ENCODE results near the gene UBA6.

Gene UBA6

GRCh38 chr4:67614186-67614585 lies 86.8 kb downstream of the UBA6 start:
- no peaks in the 10 kb centered on the region for H3K4me1 ChIP-seq
- H3K27me3 ChIP-seq, result no peaks in the 10 kb centered on the region
- H3K27ac ChIP-seq, result no peak overlapping the region
- H3K4me3 ChIP-seq, result no peak overlapping the region
- peaks cover 8 to 21% (median 20%) of the 10 kb centered on the region in 3 donors for H3K36me3 ChIP-seq
- intact Hi-C loops (cut with DNase I; ENCODE audit: low total_unique reads), result no loop called here
- DNase-seq, result no peak
- H3K9me3 ChIP-seq, result peaks cover 4 to 5% (median 4%) of the 10 kb centered on the region in 3 donors
- no peak for TF ChIP-seq CTCF (IDR thresholded peaks at IDR 0.05)

- no peaks in the 10 kb centered on the region for H3K36me3 ChIP-seq
- TF ChIP-seq CTCF (IDR thresholded peaks at IDR 0.05), result no peak
- H3K9me3 ChIP-seq, result peaks cover 4 to 5% (median 4%) of the 10 kb centered on the region in 3 donors
- H3K4me3 ChIP-seq, result no peak overlapping the region
- no peak for DNase-seq
- intact Hi-C loops (cut with DNase I; ENCODE audit: low total_unique reads), result no loop called here
- no peaks in the 10 kb centered on the region for H3K4me1 ChIP-seq
- H3K27me3 ChIP-seq, result no peaks in the 10 kb centered on the region
- no peak overlapping the region for H3K27ac ChIP-seq
These were observed 92.9 kb downstream of the UBA6 start for GRCh38 chr4:67608027-67608426.

- H3K4me1 ChIP-seq, result no peaks in the 10 kb centered on the region
- H3K9me3 ChIP-seq, result peaks cover 0 to 2% (median under 1%) of the 10 kb centered on the region in 3 donors
- no peaks in the 10 kb centered on the region for H3K36me3 ChIP-seq
- no peaks in the 10 kb centered on the region for H3K27me3 ChIP-seq
- intact Hi-C loops (cut with DNase I; ENCODE audit: low total_unique reads), result no loop called here
- H3K4me3 ChIP-seq, result no peak overlapping the region
- DNase-seq, result no peak
- no peak for TF ChIP-seq CTCF (IDR thresholded peaks at IDR 0.05)
- H3K27ac ChIP-seq, result no peak overlapping the region
These were observed 96.2 kb downstream of the UBA6 start for GRCh38 chr4:67604749-67605148.

- no peak for TF ChIP-seq CTCF (IDR thresholded peaks at IDR 0.05)
- Histone ChIP-seq H3K9me3 (no peaks in the 10 kb centered on the region), H3K27me3 (no peaks in the 10 kb centered on the region), H3K4me1 (no peaks in the 10 kb centered on the region), H3K27ac (no peak overlapping the region), H3K36me3 (no peaks in the 10 kb centered on the region), H3K4me3 (no peak overlapping the region)
- DNase-seq, result no peak
- intact Hi-C loops (cut with DNase I; ENCODE audit: low total_unique reads), result no loop called here
These were observed 97.0 kb downstream of the UBA6 start for GRCh38 chr4:67604029-67604381.

- Histone ChIP-seq H3K9me3 (no peaks in the 10 kb centered on the region), H3K27ac (no peak overlapping the region), H3K27me3 (no peaks in the 10 kb centered on the region), H3K36me3 (no peaks in the 10 kb centered on the region), H3K4me1 (no peaks in the 10 kb centered on the region), H3K4me3 (no peak overlapping the region)
- intact Hi-C loops (cut with DNase I; ENCODE audit: low total_unique reads), result no loop called here
- TF ChIP-seq CTCF (IDR thresholded peaks at IDR 0.05), result no peak
- no peak for DNase-seq
These were observed 97.5 kb downstream of the UBA6 start for GRCh38 chr4:67603310-67604028.

All from tibial artery (tissue), 4 donors.